Stimulated activated CD8-positive, alpha-beta memory T cell treated with anti-CD3 and anti-CD28 coated beads, Interleukin-12 subunit alpha, Interleukin-12 subunit beta, amount 100 ng/mL, for 4 hours (primary cell): ENCODE measurements around the gene ST14.
"Not testable (repeated sequence)": the region's sequence is repeated elsewhere in the genome, so short reads cannot be mapped to it uniquely, and the experiment has no call there.

Experiments
- DNase-seq: peaks from one replicate; pipeline ENCODE4 v3.0.0-alpha.2; 2020; ENCODE audit warnings: low read depth

Gene ST14

GRCh38 chr11:130234315-130234714, 74.7 kb downstream of the ST14 start:
- DNase-seq: no peak

- DNase-seq: no peak
Observed at GRCh38 chr11:130237282-130238006, 77.9 kb downstream of the ST14 start.

GRCh38 chr11:130241713-130242112, 82.1 kb downstream of the ST14 start:
- no peak for DNase-seq

GRCh38 chr11:130243816-130244215, 84.2 kb downstream of the ST14 start:
- DNase-seq: no peak

- no peak for DNase-seq
Observed at GRCh38 chr11:130244848-130245247, 85.3 kb downstream of the ST14 start.

- DNase-seq: not testable (repeated sequence)
Observed at GRCh38 chr11:130245375-130245774, 85.8 kb downstream of the ST14 start.

- no peak for DNase-seq
Observed at GRCh38 chr11:130246270-130246669, 86.7 kb downstream of the ST14 start.

- DNase-seq: no peak
Observed at GRCh38 chr11:130246738-130247137, 87.2 kb downstream of the ST14 start.

- no peak for DNase-seq
Observed at GRCh38 chr11:130247319-130247718, 87.7 kb downstream of the ST14 start.

- DNase-seq: no peak
Observed at GRCh38 chr11:130249371-130249770, 89.8 kb downstream of the ST14 start.

- DNase-seq: not testable (repeated sequence)
Observed at GRCh38 chr11:130249929-130250328, 90.3 kb downstream of the ST14 start.

- not testable (repeated sequence) for DNase-seq
Observed at GRCh38 chr11:130251763-130252162, 92.2 kb downstream of the ST14 start.
